Thyroid gland (tissue), 4 donors: Measurements from ENCODE around the gene MAN2B1.

Source experiments
- CTCF ChIP-seq, 6 experiments: fragments of 200-600 bp in 3 of 6; fragments of 450-650 bp in 3 of 6; sonication (generic) in 3 of 6; IDR thresholded peaks; one replicate each; pipeline ENCODE4 v1.5.1; 2016 to 2019; ENCODE audit warnings: antibody characterized with exemption in 6 of 6, mild to moderate bottlenecking in 2 of 6, inconsistent platforms in 1 of 6, moderate library complexity in 1 of 6
- POLR2A ChIP-seq, 2 donors: fragments of 450-650 bp; IDR thresholded peaks; one replicate each; pipeline ENCODE4 v1.6.1; 2017; ENCODE audit warnings: antibody characterized with exemption in 2 of 2, mild to moderate bottlenecking in 2 of 2, moderate library complexity in 1 of 2

- TF ChIP-seq CTCF (IDR thresholded peaks at IDR 0.05) (no peak), POLR2A (IDR thresholded peaks at IDR 0.05) (no peak)
Measured at GRCh38 chr19:12647047-12647446, 19.5 kb downstream of the MAN2B1 start.
